Testis (tissue), 5 donors: ENCODE data around the gene TSPY3. TPM values are rescaled to one million over a fixed set of nuclear protein-coding genes. Genes with fewer than 3 reads are reported as not detected.
"Not testable (repeated sequence)": the region's sequence is repeated elsewhere in the genome, so short reads cannot be mapped to it uniquely, and the experiment has no call there.

Experiments
- DNase-seq: peaks from one replicate; pipeline ENCODE4 v3.0.0-alpha.2; 2019
- H3K27ac ChIP-seq, 2 donors: fragments of 200-600 bp; sonication (generic); one replicate each; pipeline ENCODE4 v1.5.1; 2019
- H3K27me3 ChIP-seq: fragments of 200-600 bp; sonication (generic); one replicate; pipeline ENCODE4 v1.5.1; 2019
- H3K36me3 ChIP-seq: fragments of 200-600 bp; sonication (generic); one replicate; pipeline ENCODE4 v1.5.1; 2017; ENCODE audit warnings: low read depth; ENCODE audit errors: missing control alignments
- H3K4me1 ChIP-seq: fragments of 200-600 bp; sonication (generic); one replicate; pipeline ENCODE4 v1.5.1; 2019
- H3K4me3 ChIP-seq, 2 donors: fragments of 200-600 bp; sonication (generic); one replicate each; pipeline ENCODE4 v1.5.1; 2017 to 2019
- H3K9me3 ChIP-seq: fragments of 200-600 bp; sonication (generic); one replicate; pipeline ENCODE4 v1.5.1; 2017
- WGBS, 2 donors: methylation state at CpG; one replicate each; pipeline ENCODE4 v1.1.5; 2018; 5-methylcytosine and 5-hydroxymethylcytosine counted together
- intact Hi-C: fragments of 100-400 bp; cut with DNase I; formaldehyde crosslinking; loops from one replicate; pipeline ENCODE4 v1.15.1; 2023; ENCODE audit warnings: low total_unique reads
- long read RNA-seq, 2 donors: transcript quantifications; one replicate each; lab custom pipeline, GENCODE V29; 2026
- polyA plus RNA-seq: library from polyadenylated mRNA; stranded (reverse); fragments of 350-450 nt; fragmentation: Illumina TruSeq; extraction: RNeasy Lipid Tissue Mini Kit (QIAGEN cat#74804); gene quantifications from one replicate; pipeline ENCODE4 v1.2.3, GENCODE V29; 2014; ENCODE audit warnings: low read depth, low replicate concordance; ENCODE audit not compliant: insufficient read depth
- total RNA-seq, 2 donors: library from RNA; depleted of rRNA; stranded (reverse); fragments of >200 nt; gene quantifications; one replicate each; pipeline ENCODE4 v1.2.3, GENCODE V29; 2016

TSPY3 gene
- total RNA-seq: 1 to 10 TPM; 5.7 to 6.9 TPM
- polyA plus RNA-seq: 6.0 TPM
- long read RNA-seq, donor 1, partial matches to known transcripts: 0 of 1 reads
- long read RNA-seq, donor 1, other reads (novel, unspliced or antisense): 0 of 1 reads
- long read RNA-seq, donor 2, partial matches to known transcripts: 0 of 1 reads
- long read RNA-seq, donor 2, other reads (novel, unspliced or antisense): 0 of 1 reads

GRCh38 chrY:9398121-9398520 is at the start of gene TSPY3:
Gene TSPY3, plus strand, starts transcription at chrY:9398421. Its CDS starts 46 bp downstream, at chrY:9398467.
- H3K4me3 ChIP-seq, H3K9me3 ChIP-seq, DNase-seq, H3K4me1 ChIP-seq, intact Hi-C loops, H3K27ac ChIP-seq, H3K27me3 ChIP-seq, H3K36me3 ChIP-seq: not testable (repeated sequence)
- no CpG with 5 or more reads among the region's 26 CpGs for WGBS, 2 donors

- intact Hi-C loops, H3K36me3 ChIP-seq, H3K27me3 ChIP-seq, H3K4me1 ChIP-seq, H3K9me3 ChIP-seq, H3K4me3 ChIP-seq, H3K27ac ChIP-seq: not testable (repeated sequence)
- WGBS, 2 donors: no CpG with 5 or more reads among the region's 25 CpGs
- peak; percentile 16 for DNase-seq
These were observed 40.7 kb upstream of the TSPY3 start, which contains the start of gene TSPY8 for GRCh38 chrY:9357497-9357896. Gene TSPY8, plus strand, starts transcription at chrY:9357797. Its CDS starts 46 bp downstream, at chrY:9357843.

- DNase-seq, H3K4me3 ChIP-seq, H3K27ac ChIP-seq, H3K27me3 ChIP-seq, H3K36me3 ChIP-seq, intact Hi-C loops, H3K4me1 ChIP-seq, H3K9me3 ChIP-seq: not testable (repeated sequence)
- WGBS, 2 donors: 78% methylated on average over 12 of the region's 26 CpGs; no CpG with 5 or more reads in 1 of the 2 donors
These were observed 1.7 kb upstream of the TSPY3 start for GRCh38 chrY:9396527-9396926.

Other genes starting within 250 kb of the TSPY3 start
- 1 to 10 TPM; 1.5 to 8.3 TPM for gene TSPY4, start 61.0 kb upstream of the TSPY3 start, total RNA-seq
- gene TSPY4, start 61.0 kb upstream of the TSPY3 start, polyA plus RNA-seq: 38.4 TPM
- gene TSPY8, start 40.6 kb upstream of the TSPY3 start, total RNA-seq: 1 to 10 TPM; 1.8 to 2.5 TPM
- gene TSPY8, start 40.6 kb upstream of the TSPY3 start, polyA plus RNA-seq: 3.5 TPM
- 1 to 10 TPM; 3.3 to 4.6 TPM for gene TSPY1, start 68.5 kb downstream of the TSPY3 start, total RNA-seq
- 5.1 TPM for gene TSPY1, start 68.5 kb downstream of the TSPY3 start, polyA plus RNA-seq
- 10 to 100 TPM in 1 of 2 donors, 1 to 10 TPM in 1; 9.0 to 11.6 TPM for gene TSPY9, start 88.8 kb downstream of the TSPY3 start, total RNA-seq
- 17.2 TPM for gene TSPY9, start 88.8 kb downstream of the TSPY3 start, polyA plus RNA-seq
- gene TSPY10, start 129.5 kb downstream of the TSPY3 start, total RNA-seq: 1 to 10 TPM; 4.6 to 8.4 TPM
- gene TSPY10, start 129.5 kb downstream of the TSPY3 start, polyA plus RNA-seq: 15.4 TPM